Retinal pigment epithelial cell (primary cell): Measurements from ENCODE around the gene E2F1.

Experiments
- DNase-seq: peaks from one replicate; pipeline ENCODE4 v3.0.0-alpha.2; 2010; ENCODE audit warnings: low read depth
- H3K4me3 ChIP-seq: 2 replicates; pipeline ENCODE4 v1.5.1; 2011; ENCODE audit warnings: mild to moderate bottlenecking, low read length, control low read depth, moderate library complexity
- CTCF ChIP-seq: conservative IDR thresholded peaks from 2 replicates; pipeline ENCODE4 v1.5.1; 2011; ENCODE audit warnings: low read depth, low read length, control low read depth, inconsistent platforms

The E2F1 gene

GRCh38 chr20:33729101-33729500 is 42.9 kb upstream of the E2F1 start:
- no peak for TF ChIP-seq CTCF
- no peak for DNase-seq
- no peak overlapping the region for H3K4me3 ChIP-seq

- DNase-seq = no peak
- H3K4me3 ChIP-seq = no peak overlapping the region
- TF ChIP-seq CTCF = no peak
Observed at GRCh38 chr20:33728463-33728862, 42.3 kb upstream of the E2F1 start.

- no peak for DNase-seq
- TF ChIP-seq CTCF = no peak
- no peak overlapping the region for H3K4me3 ChIP-seq
Observed at GRCh38 chr20:33727806-33728205, 41.6 kb upstream of the E2F1 start.

- no peak overlapping the region for H3K4me3 ChIP-seq
- DNase-seq = no peak
- TF ChIP-seq CTCF = no peak
Observed at GRCh38 chr20:33727115-33727479, 40.9 kb upstream of the E2F1 start.

GRCh38 chr20:33725607-33726264 is 39.6 kb upstream of the E2F1 start:
- no peak overlapping the region for H3K4me3 ChIP-seq
- no peak for DNase-seq
- no peak for TF ChIP-seq CTCF

GRCh38 chr20:33724439-33725094 is 38.4 kb upstream of the E2F1 start:
- DNase-seq = no peak
- TF ChIP-seq CTCF = no peak
- H3K4me3 ChIP-seq = no peak overlapping the region
